GM21576 (cell line): ENCODE data around the gene FANCF.
"Not testable (repeated sequence)": the region's sequence is repeated elsewhere in the genome, so short reads cannot be mapped to it uniquely, and the experiment has no call there.

Experiments used
- ATAC-seq: cut with Tn5 transposase; IDR thresholded peaks from one replicate; pipeline ENCODE4 v1.9.1; 2021; ENCODE audit warnings: mild to moderate bottlenecking, moderate library complexity; ENCODE audit not compliant: unreplicated experiment

FANCF gene

GRCh38 chr11:22625448-22626287, at the start of gene FANCF:
Gene FANCF (minus strand): TSS chr11:22625823. CDS start chr11:22625810, 13 bp downstream.
- peak; percentile 97 for ATAC-seq

GRCh38 chr11:22674470-22675439, 49.1 kb upstream of the FANCF start:
- ATAC-seq: no peak

GRCh38 chr11:22671751-22672150, 46.1 kb upstream of the FANCF start:
- no peak for ATAC-seq

- ATAC-seq: peak; percentile 39
Measured at GRCh38 chr11:22670830-22671229, 45.2 kb upstream of the FANCF start.

GRCh38 chr11:22669368-22669767, 43.7 kb upstream of the FANCF start:
- ATAC-seq: no peak

GRCh38 chr11:22668005-22668796, 42.6 kb upstream of the FANCF start:
- ATAC-seq: no peak

- peak; percentile 46 for ATAC-seq
Measured at GRCh38 chr11:22666688-22667439, 41.2 kb upstream of the FANCF start.

- ATAC-seq: peak; percentile 9
Measured at GRCh38 chr11:22666325-22666687, 40.7 kb upstream of the FANCF start, which contains the start of gene GAS2. Gene GAS2 (plus strand): TSS chr11:22666611. CDS start chr11:22674870, 8,259 bp downstream.

- ATAC-seq: no peak
Measured at GRCh38 chr11:22659783-22660182, 34.2 kb upstream of the FANCF start.

GRCh38 chr11:22657101-22657694, 31.6 kb upstream of the FANCF start:
- peak; percentile 98 for ATAC-seq

- ATAC-seq: no peak
Measured at GRCh38 chr11:22656130-22656529, 30.5 kb upstream of the FANCF start.

- ATAC-seq: not testable (repeated sequence)
Measured at GRCh38 chr11:22652346-22652745, 26.7 kb upstream of the FANCF start.

- ATAC-seq: no peak
Measured at GRCh38 chr11:22641559-22641958, 15.9 kb upstream of the FANCF start.

- ATAC-seq: no peak
Measured at GRCh38 chr11:22640862-22641261, 15.2 kb upstream of the FANCF start.

GRCh38 chr11:22635689-22636088, 10.1 kb upstream of the FANCF start:
- ATAC-seq: no peak

GRCh38 chr11:22634897-22635629, 9.4 kb upstream of the FANCF start:
- no peak for ATAC-seq

- ATAC-seq: no peak
Measured at GRCh38 chr11:22633354-22633902, 7.8 kb upstream of the FANCF start.

- ATAC-seq: no peak
Measured at GRCh38 chr11:22627421-22627820, 1.8 kb upstream of the FANCF start.
